BE2C (cell line): ENCODE results near the gene FOXJ3.

Source experiments
- DNase-seq: peaks from one replicate; pipeline ENCODE4 v3.0.0-alpha.2; 2020
- H3K27me3 ChIP-seq: fragments of 250-450 bp; sonication (Bioruptor Pico); 2 replicates; pipeline ENCODE4 v1.5.1; 2020; ENCODE audit warnings: mild to moderate bottlenecking
- H3K36me3 ChIP-seq: fragments of 250-450 bp; sonication (Bioruptor Pico); 2 replicates; pipeline ENCODE4 v1.5.1; 2020; ENCODE audit warnings: mild to moderate bottlenecking
- H3K4me1 ChIP-seq: fragments of 250-450 bp; sonication (Bioruptor Pico); 2 replicates; pipeline ENCODE4 v1.5.1; 2020
- H3K4me3 ChIP-seq: 2 replicates; pipeline ENCODE4 v1.5.1; 2011; ENCODE audit warnings: low read depth, low read length
- H3K9me3 ChIP-seq: fragments of 250-450 bp; sonication (Bioruptor Pico); 2 replicates; pipeline ENCODE4 v1.5.1; 2020
- TF ChIP-seq, protein P1 (sequence below): IDR thresholded peaks from 2 replicates; pipeline ENCODE4 v1.5.1; 2012; ENCODE audit warnings: mild to moderate bottlenecking, low read depth, low read length

The FOXJ3 gene

DNA sequence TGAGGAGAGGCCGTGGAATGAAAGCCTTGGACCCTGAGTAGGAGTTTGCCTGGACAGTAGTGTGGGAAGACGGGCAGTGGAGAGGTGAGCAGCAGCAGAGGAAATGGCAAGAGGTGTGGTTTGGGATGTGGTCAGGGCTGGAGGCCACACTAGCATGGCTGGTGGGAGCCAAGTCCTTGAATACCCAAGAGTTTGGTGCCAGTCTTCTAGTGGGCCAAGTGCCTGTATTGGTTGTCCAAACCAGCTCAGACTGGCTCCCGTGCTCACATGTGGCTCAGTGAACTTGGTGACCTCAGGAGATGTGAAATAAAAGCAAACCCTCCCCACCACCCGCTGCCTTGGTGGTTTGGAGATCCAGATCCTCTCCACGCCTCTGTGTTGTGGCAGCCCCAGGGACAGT, 172.9 kb downstream of the FOXJ3 start:
- no peaks in the 10 kb centered on the region for H3K9me3 ChIP-seq
- no peaks in the 10 kb centered on the region for H3K27me3 ChIP-seq
- no peak overlapping the region for H3K4me3 ChIP-seq
- TF ChIP-seq, protein P1, sequence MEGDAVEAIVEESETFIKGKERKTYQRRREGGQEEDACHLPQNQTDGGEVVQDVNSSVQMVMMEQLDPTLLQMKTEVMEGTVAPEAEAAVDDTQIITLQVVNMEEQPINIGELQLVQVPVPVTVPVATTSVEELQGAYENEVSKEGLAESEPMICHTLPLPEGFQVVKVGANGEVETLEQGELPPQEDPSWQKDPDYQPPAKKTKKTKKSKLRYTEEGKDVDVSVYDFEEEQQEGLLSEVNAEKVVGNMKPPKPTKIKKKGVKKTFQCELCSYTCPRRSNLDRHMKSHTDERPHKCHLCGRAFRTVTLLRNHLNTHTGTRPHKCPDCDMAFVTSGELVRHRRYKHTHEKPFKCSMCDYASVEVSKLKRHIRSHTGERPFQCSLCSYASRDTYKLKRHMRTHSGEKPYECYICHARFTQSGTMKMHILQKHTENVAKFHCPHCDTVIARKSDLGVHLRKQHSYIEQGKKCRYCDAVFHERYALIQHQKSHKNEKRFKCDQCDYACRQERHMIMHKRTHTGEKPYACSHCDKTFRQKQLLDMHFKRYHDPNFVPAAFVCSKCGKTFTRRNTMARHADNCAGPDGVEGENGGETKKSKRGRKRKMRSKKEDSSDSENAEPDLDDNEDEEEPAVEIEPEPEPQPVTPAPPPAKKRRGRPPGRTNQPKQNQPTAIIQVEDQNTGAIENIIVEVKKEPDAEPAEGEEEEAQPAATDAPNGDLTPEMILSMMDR = no peak
- no peak for DNase-seq
- H3K36me3 ChIP-seq = no peaks in the 10 kb centered on the region
- H3K4me1 ChIP-seq = no peaks in the 10 kb centered on the region

DNA sequence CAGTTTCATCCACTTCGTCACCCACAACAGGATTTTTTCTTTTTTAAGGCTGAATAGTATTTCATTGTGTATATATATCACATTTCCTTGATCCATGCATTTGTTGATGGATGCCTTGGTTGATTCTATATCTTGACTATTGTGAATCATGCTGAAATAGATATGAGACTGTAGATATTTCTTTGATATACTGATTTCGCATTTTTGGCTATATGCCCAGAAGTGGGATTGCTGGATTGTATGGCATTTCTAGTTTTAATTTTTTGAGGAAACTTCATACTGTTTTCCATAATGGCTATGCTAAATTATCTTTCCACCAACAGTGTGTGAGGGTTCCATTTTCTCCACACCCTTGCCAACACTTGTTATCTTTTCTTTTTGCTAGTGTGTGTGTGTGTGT, 176.8 kb downstream of the FOXJ3 start:
- no peak overlapping the region for H3K4me3 ChIP-seq
- TF ChIP-seq, protein P1 = no peak
- H3K4me1 ChIP-seq = no peaks in the 10 kb centered on the region
- H3K9me3 ChIP-seq = no peaks in the 10 kb centered on the region
- H3K36me3 ChIP-seq = no peaks in the 10 kb centered on the region
- DNase-seq = no peak
- H3K27me3 ChIP-seq = no peaks in the 10 kb centered on the region

DNA sequence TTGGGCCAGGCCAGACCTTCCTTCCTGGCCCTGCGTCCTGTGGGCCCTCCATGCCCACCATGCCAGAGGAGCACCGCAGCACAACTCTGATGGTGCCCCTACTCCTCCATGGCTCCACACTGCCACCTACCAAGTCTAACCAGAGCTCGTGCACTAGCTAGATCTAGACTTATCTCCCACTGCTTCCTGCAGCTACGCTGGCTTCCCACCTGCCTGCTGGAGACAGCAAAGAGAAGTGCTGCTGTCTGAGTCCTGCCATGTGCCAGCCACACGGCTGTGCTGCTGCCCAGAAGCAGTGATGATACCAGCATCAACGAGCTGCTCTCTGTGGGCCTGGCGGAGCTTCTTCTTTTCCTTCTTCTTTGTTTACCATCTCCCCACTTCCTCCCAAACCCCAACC, 177.4 kb downstream of the FOXJ3 start:
- H3K9me3 ChIP-seq = no peaks in the 10 kb centered on the region
- no peak for DNase-seq
- H3K36me3 ChIP-seq = no peaks in the 10 kb centered on the region
- H3K4me3 ChIP-seq = no peak overlapping the region
- TF ChIP-seq, protein P1 = no peak
- no peaks in the 10 kb centered on the region for H3K27me3 ChIP-seq
- H3K4me1 ChIP-seq = no peaks in the 10 kb centered on the region

DNA sequence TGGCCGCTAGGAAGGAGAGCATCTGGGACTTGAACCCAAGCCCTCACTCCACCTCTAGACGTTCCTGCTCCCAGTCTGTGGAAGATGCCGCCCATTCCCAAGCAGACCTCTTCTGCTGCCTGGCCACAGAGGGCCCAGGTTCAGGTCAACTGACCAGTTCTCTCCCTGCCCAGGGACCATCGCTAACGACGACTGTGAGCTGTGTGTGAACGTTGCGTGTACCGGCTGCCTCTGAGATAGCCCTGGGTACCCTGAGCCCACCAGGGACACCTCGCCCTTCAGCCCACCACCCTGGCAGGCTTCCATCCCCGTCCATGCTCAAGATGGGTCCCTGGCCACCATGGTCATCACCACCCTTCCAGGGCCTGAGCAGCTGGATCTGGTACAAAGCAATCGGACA, 179.7 kb downstream of the FOXJ3 start:
- Histone ChIP-seq H3K4me3 (no peak overlapping the region), H3K4me1 (no peaks in the 10 kb centered on the region)

DNA sequence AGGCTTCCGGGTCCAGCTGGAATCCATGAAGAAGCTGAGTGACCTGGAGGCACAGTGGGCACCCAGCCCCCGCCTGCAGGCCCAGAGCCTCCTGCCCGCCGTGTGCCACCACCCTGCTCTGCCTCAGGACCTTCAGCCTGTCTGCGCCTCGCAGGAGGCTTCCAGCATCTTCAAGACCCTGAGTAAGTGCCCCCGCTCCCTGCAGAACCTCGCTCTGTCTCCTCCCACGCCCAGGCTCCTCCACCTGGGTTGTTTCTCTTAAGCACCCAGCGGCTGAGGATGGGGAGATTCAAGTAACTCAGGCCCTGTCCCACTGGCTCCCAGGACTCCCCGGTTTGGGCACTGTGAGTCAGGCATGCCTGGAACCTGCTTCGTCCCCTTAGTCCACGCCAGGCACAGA, 180.3 kb downstream of the FOXJ3 start:
- TF ChIP-seq, protein P1 = no peak
- Histone ChIP-seq H3K4me3 (no peak overlapping the region), H3K36me3 (no peaks in the 10 kb centered on the region), H3K9me3 (no peaks in the 10 kb centered on the region), H3K4me1 (no peaks in the 10 kb centered on the region), H3K27me3 (no peaks in the 10 kb centered on the region)
- no peak for DNase-seq

More for the DNA sequence above, 179.7 kb downstream of the FOXJ3 start:
- H3K27me3 ChIP-seq = no peaks in the 10 kb centered on the region
- TF ChIP-seq, protein P1 = no peak
- DNase-seq = no peak
- no peaks in the 10 kb centered on the region for H3K9me3 ChIP-seq
- H3K36me3 ChIP-seq = no peaks in the 10 kb centered on the region

DNA sequence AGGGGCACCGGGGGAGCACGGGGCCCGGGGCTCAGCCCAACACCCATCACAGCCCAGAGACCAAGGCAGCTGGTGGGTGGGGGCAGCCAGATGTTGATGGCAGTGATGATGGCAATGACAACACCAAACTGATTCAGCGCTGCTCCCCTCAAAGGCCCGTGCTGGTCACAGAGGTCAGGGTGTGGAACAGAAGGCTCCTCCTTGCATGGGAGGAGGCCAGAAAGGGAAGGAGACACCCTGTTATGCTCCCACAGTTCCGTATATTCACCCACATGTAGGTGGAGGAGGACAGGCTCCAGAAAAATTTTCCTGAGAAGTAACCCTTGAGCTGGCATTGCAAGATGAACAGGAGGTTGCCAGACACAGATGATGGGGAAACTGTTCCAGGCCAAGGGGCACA, 181.4 kb downstream of the FOXJ3 start:
- TF ChIP-seq, protein P1 = no peak
- Histone ChIP-seq H3K36me3 (no peaks in the 10 kb centered on the region), H3K4me3 (no peak overlapping the region), H3K9me3 (no peaks in the 10 kb centered on the region), H3K4me1 (no peaks in the 10 kb centered on the region), H3K27me3 (no peaks in the 10 kb centered on the region)
- DNase-seq = no peak
